Neutrophil (primary cell): ENCODE data around the gene SORBS1.

Source experiments
- H3K27ac ChIP-seq: fragments of 200-600 bp; sonication (generic); 2 replicates; pipeline ENCODE4 v1.5.1; 2016; ENCODE audit warnings: mild to moderate bottlenecking, moderate library complexity
- H3K27me3 ChIP-seq: fragments of 200-600 bp; sonication (generic); 2 replicates; pipeline ENCODE4 v1.6.0; 2016; ENCODE audit warnings: mild to moderate bottlenecking
- H3K36me3 ChIP-seq: fragments of 200-600 bp; sonication (generic); 2 replicates; pipeline ENCODE4 v1.5.1; 2017
- H3K4me1 ChIP-seq, 2 experiments: fragments of 200-600 bp in 1 of 2; sonication (generic) in 1 of 2; 1 replicate in 1 of 2; 2 replicates in 1 of 2; pipeline versions ENCODE4 v1.5.1 to v1.6.1; 2013 to 2016; ENCODE audit warnings: low read depth in 1 of 2, low read length in 1 of 2, mild to moderate bottlenecking in 1 of 2, moderate library complexity in 1 of 2; ENCODE audit not compliant: control insufficient read depth in 1 of 2, insufficient read depth in 1 of 2
- H3K4me3 ChIP-seq, 2 experiments: fragments of 200-600 bp in 1 of 2; sonication (generic) in 1 of 2; 1 replicate in 1 of 2; 2 replicates in 1 of 2; pipeline ENCODE4 v1.5.1; 2013 to 2016; ENCODE audit warnings: low read depth in 1 of 2, low read length in 1 of 2, mild to moderate bottlenecking in 1 of 2, moderate library complexity in 1 of 2
- H3K9me3 ChIP-seq: fragments of 200-600 bp; sonication (generic); 2 replicates; pipeline ENCODE4 v1.5.1; 2016
- CTCF ChIP-seq: fragments of 200-600 bp; sonication (generic); IDR thresholded peaks from 2 replicates; pipeline ENCODE4 v1.5.1; 2016; ENCODE audit warnings: antibody characterized with exemption

Gene SORBS1

GRCh38 chr10:95442341-95442740 is 118.8 kb downstream of the SORBS1 start:
- Histone ChIP-seq H3K9me3 (no peaks in the 10 kb centered on the region), H3K27ac (no peak overlapping the region), H3K27me3 (no peaks in the 10 kb centered on the region), H3K4me3 (no peak overlapping the region), H3K36me3 (no peaks in the 10 kb centered on the region), H3K4me1 (no peaks in the 10 kb centered on the region)
- TF ChIP-seq CTCF = no peak

- Histone ChIP-seq H3K27ac (no peak overlapping the region), H3K27me3 (no peaks in the 10 kb centered on the region), H3K9me3 (no peaks in the 10 kb centered on the region), H3K36me3 (no peaks in the 10 kb centered on the region), H3K4me3 (no peak overlapping the region), H3K4me1 (no peaks in the 10 kb centered on the region)
- TF ChIP-seq CTCF = no peak
These were observed 119.6 kb downstream of the SORBS1 start for GRCh38 chr10:95441547-95441923.

- Histone ChIP-seq H3K27me3 (no peaks in the 10 kb centered on the region), H3K4me1 (no peaks in the 10 kb centered on the region), H3K9me3 (no peaks in the 10 kb centered on the region), H3K36me3 (no peaks in the 10 kb centered on the region), H3K27ac (no peak overlapping the region), H3K4me3 (no peak overlapping the region)
- TF ChIP-seq CTCF = no peak
These were observed 120.2 kb downstream of the SORBS1 start for GRCh38 chr10:95440756-95441546.

GRCh38 chr10:95440038-95440725 is 121.0 kb downstream of the SORBS1 start:
- no peak overlapping the region for H3K4me3 ChIP-seq
- H3K27me3 ChIP-seq = no peaks in the 10 kb centered on the region
- H3K9me3 ChIP-seq = no peaks in the 10 kb centered on the region
- no peaks in the 10 kb centered on the region for H3K4me1 ChIP-seq
- H3K27ac ChIP-seq = no peak overlapping the region
- H3K36me3 ChIP-seq = no peaks in the 10 kb centered on the region
- no peak for TF ChIP-seq CTCF

GRCh38 chr10:95438781-95439180 is 122.4 kb downstream of the SORBS1 start:
- H3K4me1 ChIP-seq = no peaks in the 10 kb centered on the region
- no peaks in the 10 kb centered on the region for H3K9me3 ChIP-seq
- H3K27me3 ChIP-seq = no peaks in the 10 kb centered on the region
- H3K36me3 ChIP-seq = no peaks in the 10 kb centered on the region
- H3K4me3 ChIP-seq = no peak overlapping the region
- TF ChIP-seq CTCF = no peak
- H3K27ac ChIP-seq = no peak overlapping the region
